Peyer's patch (tissue), 4 donors: ENCODE results near the gene RADIL. TPM values are rescaled to one million over a fixed set of nuclear protein-coding genes. Genes with fewer than 3 reads are reported as not detected.

ENCODE experiments used
- DNase-seq, 3 donors: peaks; one replicate each; pipeline ENCODE4 v3.0.0-alpha.2; 2017 to 2019
- H3K27ac ChIP-seq, 4 donors: fragments of 200-600 bp; sonication (generic); one replicate each; pipeline ENCODE4 v1.5.1; 2016 to 2019
- H3K27me3 ChIP-seq, 2 donors: fragments of 200-600 bp; sonication (generic); one replicate each; pipeline ENCODE4 v1.5.1; 2019
- H3K36me3 ChIP-seq, 3 donors: fragments of 200-600 bp; sonication (generic); one replicate each; pipeline ENCODE4 v1.5.1; 2016 to 2019
- H3K4me1 ChIP-seq, 4 donors: fragments of 200-600 bp; sonication (generic); one replicate each; pipeline ENCODE4 v1.5.1; 2016 to 2019
- H3K4me3 ChIP-seq, 4 donors: fragments of 200-600 bp; sonication (generic); 1 replicate in 3 of 4; 2 replicates in 1 of 4; pipeline ENCODE4 v1.5.1; 2016 to 2019; ENCODE audit warnings: mild to moderate bottlenecking in 1 of 4
- H3K9me3 ChIP-seq, 4 donors: fragments of 200-600 bp; sonication (generic); one replicate each; pipeline ENCODE4 v1.5.1; 2016 to 2019; ENCODE audit warnings: mild to moderate bottlenecking in 1 of 4
- CTCF ChIP-seq, 6 experiments: fragments of 450-650 bp in 4 of 6; fragments of 200-600 bp in 2 of 6; sonication (generic) in 1 of 6; IDR thresholded peaks; one replicate each; pipeline ENCODE4 v1.5.1; 2017 to 2019; ENCODE audit warnings: antibody characterized with exemption in 6 of 6, mild to moderate bottlenecking in 3 of 6, moderate library complexity in 1 of 6
- POLR2A ChIP-seq, 2 donors: fragments of 450-650 bp; IDR thresholded peaks; one replicate each; pipeline ENCODE4 v1.5.1; 2017; ENCODE audit warnings: antibody characterized with exemption in 2 of 2, mild to moderate bottlenecking in 2 of 2, moderate library complexity in 2 of 2
- total RNA-seq, 4 donors: library from RNA; depleted of rRNA; stranded (reverse); fragments of >200 nt; gene quantifications; one replicate each; pipeline ENCODE4 v1.1.0, GENCODE V29; 2016

Gene RADIL
- total RNA-seq, 4 donors from 2014 or later = 1.1 to 16.5 (median 4.5) TPM

- Histone ChIP-seq H3K36me3 (peaks cover 0 to 71% (median 0%) of the 10 kb centered on the region in 3 donors), H3K4me3 (no peak overlapping the region), H3K27ac (no peak overlapping the region), H3K4me1 (peaks cover 0 to 8% (median 3%) of the 10 kb centered on the region in 4 donors), H3K27me3 (no peaks in the 10 kb centered on the region), H3K9me3 (no peaks in the 10 kb centered on the region)
- no peak for DNase-seq
- TF ChIP-seq POLR2A (IDR thresholded peaks at IDR 0.05) (no peak), CTCF (IDR thresholded peaks at IDR 0.05) (no peak)
These were observed 94.1 kb downstream of the RADIL start for GRCh38 chr7:4789194-4790077.

GRCh38 chr7:4788627-4789189 is 94.8 kb downstream of the RADIL start:
- no peak for TF ChIP-seq CTCF (IDR thresholded peaks at IDR 0.05)
- no peaks in the 10 kb centered on the region for H3K9me3 ChIP-seq
- peaks cover 0 to 8% (median 3%) of the 10 kb centered on the region in 4 donors for H3K4me1 ChIP-seq
- H3K27ac ChIP-seq = no peak overlapping the region
- no peak overlapping the region for H3K4me3 ChIP-seq
- no peak for DNase-seq
- H3K36me3 ChIP-seq = peaks cover 0 to 78% (median 0%) of the 10 kb centered on the region in 3 donors
- no peaks in the 10 kb centered on the region for H3K27me3 ChIP-seq

- H3K9me3 ChIP-seq = no peaks in the 10 kb centered on the region
- H3K36me3 ChIP-seq = peaks cover 0 to 84% (median 0%) of the 10 kb centered on the region in 3 donors
- peaks cover 0 to 6% (median 3%) of the 10 kb centered on the region in 4 donors for H3K4me1 ChIP-seq
- no peak overlapping the region for H3K4me3 ChIP-seq
- TF ChIP-seq CTCF (IDR thresholded peaks at IDR 0.05) = no peak
- no peak for TF ChIP-seq POLR2A (IDR thresholded peaks at IDR 0.05)
- H3K27ac ChIP-seq = no peak overlapping the region
- no peaks in the 10 kb centered on the region for H3K27me3 ChIP-seq
- DNase-seq = no peak
These were observed 95.4 kb downstream of the RADIL start for GRCh38 chr7:4787947-4788626.

- no peak for DNase-seq
- Histone ChIP-seq H3K36me3 (peaks cover 0 to 90% (median 0%) of the 10 kb centered on the region in 3 donors), H3K4me1 (peaks cover 0 to under 1% (median under 1%) of the 10 kb centered on the region in 4 donors), H3K27me3 (no peaks in the 10 kb centered on the region), H3K27ac (no peak overlapping the region), H3K9me3 (no peaks in the 10 kb centered on the region), H3K4me3 (no peak overlapping the region)
- no peak for TF ChIP-seq CTCF (IDR thresholded peaks at IDR 0.05)
- TF ChIP-seq POLR2A (IDR thresholded peaks at IDR 0.05) = no peak
These were observed 96.0 kb downstream of the RADIL start for GRCh38 chr7:4787541-4787940.

GRCh38 chr7:4786015-4786414 is 97.5 kb downstream of the RADIL start:
- peaks cover 0 to 100% (median 0%) of the 10 kb centered on the region in 3 donors for H3K36me3 ChIP-seq
- no peak for TF ChIP-seq POLR2A (IDR thresholded peaks at IDR 0.05)
- TF ChIP-seq CTCF (IDR thresholded peaks at IDR 0.05) = no peak

More at GRCh38 chr7:4786015-4786414, 97.5 kb downstream of the RADIL start:
- Histone ChIP-seq H3K27me3 (no peaks in the 10 kb centered on the region), H3K9me3 (no peaks in the 10 kb centered on the region), H3K4me1 (no peaks in the 10 kb centered on the region), H3K4me3 (no peak overlapping the region), H3K27ac (no peak overlapping the region)
- DNase-seq = no peak
